Spleen (tissue), 11 donors: ENCODE results near the gene TICRR. TPM values are rescaled to one million over a fixed set of nuclear protein-coding genes. Genes with fewer than 3 reads are reported as not detected.

ENCODE experiments used
- DNase-seq: peaks from one replicate; pipeline ENCODE4 v3.0.0-alpha.2; 2020
- H3K27ac ChIP-seq, 8 donors: fragments of 200-600 bp; sonication (generic) in 7 of 8; 1 replicate in 4 of 8; 2 replicates in 4 of 8; pipeline versions ENCODE4 v1.5.0 to v1.8.0; 2016 to 2021; ENCODE audit warnings: inconsistent platforms in 4 of 8, mild to moderate bottlenecking in 4 of 8, moderate library complexity in 1 of 8
- H3K27me3 ChIP-seq, 7 donors: fragments of 200-600 bp; sonication (generic) in 6 of 7; replicated peaks in 1 of 7; 1 replicate in 4 of 7; 2 replicates in 3 of 7; pipeline versions ENCODE4 v1.5.0 to v1.8.0; 2016 to 2021; ENCODE audit warnings: inconsistent platforms in 3 of 7, mild to moderate bottlenecking in 1 of 7
- H3K36me3 ChIP-seq, 6 donors: fragments of 200-600 bp; sonication (generic) in 5 of 6; 1 replicate in 4 of 6; 2 replicates in 2 of 6; pipeline versions ENCODE4 v1.5.0 to v1.8.0; 2016 to 2021; ENCODE audit warnings: inconsistent platforms in 2 of 6
- H3K4me1 ChIP-seq, 6 donors: fragments of 200-600 bp; sonication (generic) in 5 of 6; 1 replicate in 3 of 6; 2 replicates in 3 of 6; pipeline versions ENCODE4 v1.5.0 to v1.8.0; 2016 to 2021; ENCODE audit warnings: inconsistent platforms in 3 of 6
- H3K4me3 ChIP-seq, 8 donors: fragments of 200-600 bp; sonication (generic) in 7 of 8; 1 replicate in 4 of 8; 2 replicates in 4 of 8; pipeline versions ENCODE4 v1.5.0 to v1.8.0; 2016 to 2021; ENCODE audit warnings: inconsistent platforms in 4 of 8, mild to moderate bottlenecking in 4 of 8, moderate library complexity in 2 of 8
- H3K9me3 ChIP-seq, 8 donors: fragments of 200-600 bp; sonication (generic) in 7 of 8; 1 replicate in 4 of 8; 2 replicates in 4 of 8; pipeline versions ENCODE4 v1.5.0 to v1.8.0; 2016 to 2021; ENCODE audit warnings: inconsistent platforms in 4 of 8
- POLR2A ChIP-seq, 3 donors: fragments of 450-650 bp; IDR thresholded peaks; one replicate each; pipeline ENCODE4 v1.5.1; 2017; ENCODE audit warnings: antibody characterized with exemption in 3 of 3, mild to moderate bottlenecking in 1 of 3
- POLR2AphosphoS5 ChIP-seq, 3 donors: sonication (generic); formaldehyde crosslinking; IDR thresholded peaks; one replicate each; pipeline ENCODE4 v1.5.1; 2017; ENCODE audit warnings: antibody characterized with exemption in 3 of 3
- WGBS, 5 donors: extraction: QIAGEN DNeasy Blood & Tissue Kit in 3 of 5; methylation state at CpG; one replicate each; pipeline versions ENCODE4 v1.1.5 to v1.1.7; 2013 to 2018; 5-methylcytosine and 5-hydroxymethylcytosine counted together
- intact Hi-C: fragments of 100-400 bp; cut with DNase I; formaldehyde crosslinking; loops from one replicate; pipeline ENCODE4 v1.15.0; 2023; ENCODE audit warnings: low total_unique reads
- polyA plus RNA-seq, 3 donors: library from polyadenylated mRNA; stranded (reverse); fragments of 200-250 nt; gene quantifications; one replicate each; pipeline ENCODE4 v1.2.1, GENCODE V29; 2013
- total RNA-seq, 7 donors: library from RNA; depleted of rRNA in 3 of 7; stranded (reverse); fragments of >200 nt in 3 of 7; fragmentation: NEBNext Ultra II Directional in 4 of 7; extraction: Animal tissue kit (Norgen Biotek cat#: 25700) in 4 of 7; gene quantifications; one replicate each; pipeline versions ENCODE4 v1.1.0 to v1.2.1, GENCODE V29; 2016 to 2021
- TF ChIP-seq, protein P1 (sequence below), 11 experiments: fragments of 200-600 bp in 7 of 11; fragments of 450-650 bp in 4 of 11; sonication (generic) in 4 of 11; IDR thresholded peaks in 8 of 11; conservative IDR thresholded peaks in 3 of 11; 1 replicate in 7 of 11; 2 replicates in 4 of 11; pipeline versions ENCODE4 v1.4.0 to v1.8.0; 2016 to 2021; ENCODE audit warnings: antibody characterized with exemption in 11 of 11, inconsistent platforms in 4 of 11, mild to moderate bottlenecking in 1 of 11
- donor health status: healthy with polysubstance abuse.
- donor health status: DM: no; HTN: no; CAD: no; lungs with moderate emphysema.
- donor health status: DM: no; HTN: no; CAD: no.
- donor health status: Bipolar disorder and iron deficiency.
- donor health status: healthy.
- donor health status: DM: no; HTN: no; CAD: no.
- donor health status: DM: yes; HTN: yes; CAD: no.

TICRR gene
- total and polyA plus RNA-seq, 10 donors, result 0.22 to 3.0 (median 1.00) TPM

DNA sequence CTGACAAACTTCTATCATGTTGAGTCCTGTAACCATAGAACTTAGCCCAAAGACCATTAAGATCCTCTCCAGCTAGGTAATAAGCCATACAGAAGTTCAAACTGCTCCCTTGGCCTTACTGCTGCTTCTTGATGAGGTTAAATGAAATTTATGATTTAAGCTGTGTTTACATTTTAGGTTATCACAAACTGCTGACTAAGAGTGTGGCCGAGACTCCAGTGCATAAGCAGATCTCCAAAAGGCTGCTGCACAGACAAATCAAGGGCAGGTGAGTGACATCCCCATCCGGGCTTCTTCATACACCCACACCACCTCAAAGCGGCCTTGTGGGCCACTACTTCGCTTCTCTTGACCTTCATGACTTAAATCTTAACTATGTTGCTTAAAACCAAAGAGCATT, 41.0 kb downstream of the TICRR start:
- H3K4me1 ChIP-seq, result no peaks in the 10 kb centered on the region
- DNase-seq, result no peak
- H3K36me3 ChIP-seq, result peaks cover 0 to 93% (median 0%) of the 10 kb centered on the region in 6 donors
- peaks cover 0 to 42% (median 32%) of the 10 kb centered on the region in 8 donors for H3K9me3 ChIP-seq
- WGBS, 5 donors, result 90 to 98% (median 97%) methylated on average over 4 of the region's 4 CpGs
- no peak for TF ChIP-seq POLR2A (IDR thresholded peaks at IDR 0.05)
- no peak for TF ChIP-seq POLR2AphosphoS5 (IDR thresholded peaks at IDR 0.05)
- TF ChIP-seq, protein P1, sequence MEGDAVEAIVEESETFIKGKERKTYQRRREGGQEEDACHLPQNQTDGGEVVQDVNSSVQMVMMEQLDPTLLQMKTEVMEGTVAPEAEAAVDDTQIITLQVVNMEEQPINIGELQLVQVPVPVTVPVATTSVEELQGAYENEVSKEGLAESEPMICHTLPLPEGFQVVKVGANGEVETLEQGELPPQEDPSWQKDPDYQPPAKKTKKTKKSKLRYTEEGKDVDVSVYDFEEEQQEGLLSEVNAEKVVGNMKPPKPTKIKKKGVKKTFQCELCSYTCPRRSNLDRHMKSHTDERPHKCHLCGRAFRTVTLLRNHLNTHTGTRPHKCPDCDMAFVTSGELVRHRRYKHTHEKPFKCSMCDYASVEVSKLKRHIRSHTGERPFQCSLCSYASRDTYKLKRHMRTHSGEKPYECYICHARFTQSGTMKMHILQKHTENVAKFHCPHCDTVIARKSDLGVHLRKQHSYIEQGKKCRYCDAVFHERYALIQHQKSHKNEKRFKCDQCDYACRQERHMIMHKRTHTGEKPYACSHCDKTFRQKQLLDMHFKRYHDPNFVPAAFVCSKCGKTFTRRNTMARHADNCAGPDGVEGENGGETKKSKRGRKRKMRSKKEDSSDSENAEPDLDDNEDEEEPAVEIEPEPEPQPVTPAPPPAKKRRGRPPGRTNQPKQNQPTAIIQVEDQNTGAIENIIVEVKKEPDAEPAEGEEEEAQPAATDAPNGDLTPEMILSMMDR (IDR thresholded peaks at IDR 0.05 in 8 of 11, conservative IDR thresholded peaks at IDR 0.05 in 3 of 11), result no peak
- H3K4me3 ChIP-seq, result no peak overlapping the region
- no peak overlapping the region for H3K27ac ChIP-seq
- intact Hi-C loops, result no loop called here
- no peaks in the 10 kb centered on the region for H3K27me3 ChIP-seq

- Histone ChIP-seq H3K27ac (no peak overlapping the region), H3K4me3 (no peak overlapping the region), H3K27me3 (no peaks in the 10 kb centered on the region), H3K36me3 (peaks cover 0 to 100% (median 6%) of the 10 kb centered on the region in 6 donors), H3K4me1 (no peaks in the 10 kb centered on the region), H3K9me3 (no peaks in the 10 kb centered on the region)
- TF ChIP-seq, protein P1 (IDR thresholded peaks at IDR 0.05 in 8 of 11, conservative IDR thresholded peaks at IDR 0.05 in 3 of 11), result no peak
- TF ChIP-seq POLR2A (IDR thresholded peaks at IDR 0.05) (no peak), POLR2AphosphoS5 (IDR thresholded peaks at IDR 0.05) (no peak)
- 83 to 92% (median 86%) methylated on average over 4 of the region's 4 CpGs for WGBS, 5 donors
- intact Hi-C loops, result no loop called here
- DNase-seq, result no peak
Observed at GRCh38 chr15:89621547-89621946, 46.3 kb downstream of the TICRR start.

- H3K4me1 ChIP-seq, result no peaks in the 10 kb centered on the region
- H3K9me3 ChIP-seq, result no peaks in the 10 kb centered on the region
- intact Hi-C loops, result no loop called here
- WGBS, 5 donors, result 82 to 100% (median 88%) methylated on average over 1 of the region's 1 CpG
- H3K27ac ChIP-seq, result no peak overlapping the region
- H3K4me3 ChIP-seq, result no peak overlapping the region
- no peak for DNase-seq
- TF ChIP-seq POLR2AphosphoS5 (IDR thresholded peaks at IDR 0.05) (no peak), POLR2A (IDR thresholded peaks at IDR 0.05) (no peak)
- TF ChIP-seq, protein P1 (IDR thresholded peaks at IDR 0.05 in 8 of 11, conservative IDR thresholded peaks at IDR 0.05 in 3 of 11), result no peak
- H3K27me3 ChIP-seq, result no peaks in the 10 kb centered on the region
- peaks cover 0 to 100% (median 11%) of the 10 kb centered on the region in 6 donors for H3K36me3 ChIP-seq
Observed at GRCh38 chr15:89623165-89623564, 47.9 kb downstream of the TICRR start.

DNA sequence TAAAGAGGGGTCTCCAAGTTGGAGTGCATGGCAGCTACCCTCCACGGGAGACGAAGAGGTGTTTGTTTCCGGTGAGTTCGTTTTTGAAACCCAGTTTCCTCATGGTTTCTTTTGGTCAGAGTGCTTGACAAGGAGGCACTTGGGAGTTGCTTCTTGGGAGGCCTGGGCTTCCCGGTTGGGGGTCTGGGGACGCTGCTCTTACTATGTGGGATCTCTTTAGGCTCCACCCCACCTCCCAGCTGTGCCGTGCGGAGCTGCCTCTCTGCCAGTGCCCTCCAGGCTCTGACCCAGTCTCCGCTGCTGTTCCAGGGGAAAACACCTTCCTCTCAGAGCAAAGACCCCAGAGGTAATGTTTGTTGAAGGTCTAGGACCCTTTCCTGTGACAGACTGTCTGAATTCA, 50.4 kb downstream of the TICRR start:
- no peak for DNase-seq

More for the DNA sequence above, 50.4 kb downstream of the TICRR start:
- H3K36me3 ChIP-seq, result peaks cover 0 to 100% (median 16%) of the 10 kb centered on the region in 6 donors
- no peaks in the 10 kb centered on the region for H3K4me1 ChIP-seq
- TF ChIP-seq, protein P1 (IDR thresholded peaks at IDR 0.05 in 8 of 11, conservative IDR thresholded peaks at IDR 0.05 in 3 of 11), result no peak
- TF ChIP-seq POLR2A (IDR thresholded peaks at IDR 0.05) (no peak), POLR2AphosphoS5 (IDR thresholded peaks at IDR 0.05) (no peak)
- no peak overlapping the region for H3K4me3 ChIP-seq
- 92 to 98% (median 97%) methylated on average over 6 to 9 of the region's 9 CpGs for WGBS, 5 donors
- no peaks in the 10 kb centered on the region for H3K27me3 ChIP-seq
- H3K9me3 ChIP-seq, result no peaks in the 10 kb centered on the region
- H3K27ac ChIP-seq, result no peak overlapping the region
- intact Hi-C loops, result no loop called here
